K562 (cell line): ENCODE results near the gene CCDC136. TPM values are rescaled to one million over a fixed set of nuclear protein-coding genes. Genes with fewer than 3 reads are reported as not detected.

Experiments used
- ATAC-seq: fragments of 200-7000 bp; cut with Tn5 transposase; 3 replicates; pipeline ENCODE4 v1.9.1; 2020; ENCODE audit warnings: moderate library complexity
- BruUV-seq: library from RNA; stranded (reverse); fragments of 400-500 nt; replicated peaks from 2 replicates; lab custom pipeline; 2021; lab: Mats Ljungman, UMichigan
- CTCF ChIA-PET: fragments of 300-600 bp; formaldehyde crosslinking; extraction: SDS; loops from one replicate; lab custom pipeline; 2021; ENCODE audit warnings: low intra/inter-chr PET ratio; lab: Yijun Ruan, JAX
- POLR2A ChIA-PET: fragments of 300-600, 350-650 bp; sonication (Branson Sonifier 250); formaldehyde crosslinking; extraction: SDS; loops from one replicate; lab custom pipeline; 2021; ENCODE audit warnings: antibody characterized with exemption, inconsistent platforms; lab: Yijun Ruan, JAX
- DNase-seq, 4 experiments: peaks; one replicate each; pipeline versions ENCODE4 v3.0.0 to v3.0.0-alpha.2; 2011 to 2018; ENCODE audit warnings: low spot score in 3 of 4, mixed read lengths in 3 of 4; ENCODE audit errors: extremely low read depth in 1 of 4
- FAIRE-seq: peaks from 2 replicates; lab custom pipeline; 2011; peaks lifted over from hg19 to GRCh38; lab: Jason Lieb, UNC
- H2AFZ ChIP-seq: 2 replicates; pipeline ENCODE4 v1.6.0; 2011; ENCODE audit warnings: low read depth, low read length, control low read depth, inconsistent platforms
- H3K27ac ChIP-seq: fragments of 200-600 bp; 3 replicates; pipeline ENCODE4 v1.8.0; 2011; ENCODE audit warnings: low read depth, mild to moderate bottlenecking, control low read depth, inconsistent platforms, low read length, moderate library complexity, mixed read lengths; ENCODE audit errors: extremely low read depth
- H3K27me3 ChIP-seq, 2 experiments: fragments of 300-600 bp in 1 of 2; 2 replicates in 1 of 2; 3 replicates in 1 of 2; pipeline versions ENCODE4 v1.6.0 to v1.8.0; 2011; ENCODE audit warnings: inconsistent platforms in 2 of 2, low read length in 2 of 2, mild to moderate bottlenecking in 1 of 2, mixed read lengths in 1 of 2, moderate library complexity in 1 of 2; ENCODE audit not compliant: control insufficient read depth in 2 of 2, insufficient read depth in 2 of 2
- H3K36me3 ChIP-seq: fragments of 300-600 bp; 3 replicates; pipeline ENCODE4 v1.8.0; 2011; ENCODE audit warnings: mild to moderate bottlenecking, low read length, inconsistent platforms; ENCODE audit not compliant: control insufficient read depth, insufficient read depth
- H3K4me1 ChIP-seq, 2 experiments: fragments of 200-600 bp in 1 of 2; replicated peaks in 1 of 2; 2 replicates in 1 of 2; 3 replicates in 1 of 2; pipeline versions ENCODE4 v1.5.1 to v1.8.0; 2011; ENCODE audit warnings: inconsistent platforms in 2 of 2, low read length in 2 of 2, mild to moderate bottlenecking in 1 of 2, mixed read lengths in 1 of 2, moderate library complexity in 1 of 2; ENCODE audit not compliant: control insufficient read depth in 2 of 2, insufficient read depth in 2 of 2
- H3K4me2 ChIP-seq: 2 replicates; pipeline ENCODE4 v1.6.1; 2011; ENCODE audit warnings: low read length, control low read depth, inconsistent platforms, mixed read lengths; ENCODE audit not compliant: insufficient read depth
- H3K4me3 ChIP-seq: fragments of 200-600 bp; sonication (generic), shearing (Covaris generic); 2 replicates; pipeline ENCODE4 v1.5.1; 2016; ENCODE audit warnings: control low read depth, inconsistent platforms
- H3K79me2 ChIP-seq: fragments of 200-600 bp; 3 replicates; pipeline ENCODE4 v1.8.0; 2011; ENCODE audit warnings: low read length, inconsistent platforms; ENCODE audit not compliant: control insufficient read depth, insufficient read depth
- H3K9ac ChIP-seq, 2 experiments: 2 replicates each; pipeline versions ENCODE4 v1.6.0 to v1.6.1; 2011; ENCODE audit warnings: low read depth in 2 of 2, low read length in 2 of 2, control low read depth in 1 of 2, inconsistent platforms in 1 of 2, mild to moderate bottlenecking in 1 of 2, mixed read lengths in 1 of 2; ENCODE audit not compliant: insufficient read depth in 1 of 2
- H3K9me1 ChIP-seq: one replicate; pipeline ENCODE4 v1.6.0; 2011; ENCODE audit warnings: inconsistent platforms, mild to moderate bottlenecking, low read length, moderate library complexity; ENCODE audit not compliant: control insufficient read depth, insufficient read depth
- H3K9me3 ChIP-seq: replicated peaks from 2 replicates; pipeline ENCODE4 v1.5.1; 2011; ENCODE audit warnings: low read depth, low read length, inconsistent platforms; ENCODE audit not compliant: control insufficient read depth, insufficient read depth
- H4K20me1 ChIP-seq: replicated peaks from 2 replicates; pipeline ENCODE4 v1.6.1; 2011; ENCODE audit warnings: low read length, inconsistent platforms, mixed read lengths; ENCODE audit not compliant: control insufficient read depth, insufficient read depth
- NR2C1 ChIP-seq, 2 experiments: fragments of 450-650 bp; IDR thresholded peaks; 2 replicates each; pipeline ENCODE4 v1.6.1; 2017; ENCODE audit warnings: mild to moderate bottlenecking in 2 of 2, antibody characterized with exemption in 1 of 2, inconsistent platforms in 1 of 2, missing compliant biosample characterization in 1 of 2, missing genetic modification characterization in 1 of 2
- WGBS: fragments of 100-300 bp; shearing (Covaris generic); methylation state at CpG from one replicate; pipeline ENCODE4 v1.1.6; 2016; ENCODE audit warnings: low coverage, mixed read lengths; ENCODE audit not compliant: insufficient coverage; ENCODE audit errors: missing lambda C conversion rate; 5-methylcytosine and 5-hydroxymethylcytosine counted together
- in situ Hi-C: fragments of 300-500 bp; cut with MboI; formaldehyde crosslinking; loops from 4 replicates; pipeline ENCODE4 v1.15.0; 2018; ENCODE audit warnings: inconsistent platforms, mixed read lengths
- intact Hi-C: fragments of 100-400 bp; cut with micrococcal nuclease; formaldehyde crosslinking; loops from 2 replicates; pipeline ENCODE4 v1.14.2; 2022
- polyA plus RNA-seq, 8 experiments: library from polyadenylated mRNA; depleted of rRNA in 4 of 8; stranded (reverse) in 5 of 8; unstranded in 3 of 8; fragments of >200 nt; fragmentation: Nextera tagmentation in 2 of 8; fragmentation: Illumina TruSeq in 1 of 8; extraction: Ambion mirVana in 2 of 8; extraction: Trizol in 1 of 8; gene quantifications; 2 replicates each; pipeline versions ENCODE4 v1.2.1 to v1.2.3, GENCODE V29; 2011 to 2014; ENCODE audit warnings: inconsistent platforms in 1 of 8, missing spikeins in 1 of 8
- small RNA-seq: library from RNA; depleted of rRNA; stranded (forward); fragments of <200 nt; gene quantifications from one replicate; pipeline ENCODE3, GENCODE V24; 2014
- total RNA-seq, 7 experiments: library from RNA; depleted of rRNA in 6 of 7; stranded (reverse); fragments of >200 nt in 6 of 7; fragmentation: Illumina TruSeq in 2 of 7; extraction: Trizol in 2 of 7; gene quantifications; 2 replicates each; pipeline versions ENCODE4 v1.2.1 to v1.2.3, GENCODE V29; 2011 to 2021; ENCODE audit warnings: low replicate concordance in 1 of 7

CCDC136 gene
- total and polyA plus RNA-seq, 9 of the 15 experiments (the other 6 are each of a cell fraction or from before 2014, with no cell fraction given), result 2.4 to 40.8 (median 26.5) TPM

GRCh38 chr7:128871050-128871449 is 79.3 kb downstream of the CCDC136 start:
- FAIRE-seq (no peak), ATAC-seq (no peak), DNase-seq (no peak)
- intact Hi-C loops (no loop called here), in situ Hi-C loops (no loop called here)
- Histone ChIP-seq H3K9me1 (no peaks in the 10 kb centered on the region), H3K36me3 (peaks cover 24% of the 10 kb centered on the region), H3K9me3 (no peaks in the 10 kb centered on the region), H3K4me2 (no peak overlapping the region), H3K27ac (no peak overlapping the region), H4K20me1 (no peaks in the 10 kb centered on the region; the same call in 1 of the 2 replicates), H3K79me2 (peaks cover 7% of the 10 kb centered on the region; the same call in 1 of the 3 replicates), H3K9ac (peak overlapping the region in 1 of 2 experiments; percentile 70; a peak in 2 of 4 replicates), H2AFZ (no peak overlapping the region), H3K4me3 (no peak overlapping the region), H3K4me1 (peaks cover 0 to 30% of the 10 kb centered on the region in 2 experiments; a peak in 3 of 5 replicates), H3K27me3 (no peaks in the 10 kb centered on the region)
- ChIA-PET CTCF (no interaction called here), POLR2A (interaction anchor here (0.6 kb wide), 1 partner anchor 26 kb away, joined by 3 read pairs; no protein-coding TSS in a partner anchor)
- BruUV-seq, result no TSS peak
- WGBS, result 60% methylated on average over 5 of the region's 5 CpGs
- no peak for TF ChIP-seq NR2C1 (IDR thresholded peaks at IDR 0.05)
- TF ChIP-seq NR2C1 (tag; IDR thresholded peaks at IDR 0.05), result no peak

Small RNAs within 50 kb of the gene (small RNA-seq; reads per million reads assigned to genes)
- not detected for gene RN7SL81P

Other genes starting within 250 kb of the CCDC136 start
- gene GARIN1A, start 119.7 kb upstream of the CCDC136 start, total RNA-seq (2014; rRNA removed), result not detected in 2 replicates
- gene GARIN1A, start 119.7 kb upstream of the CCDC136 start, total RNA-seq (2014; rRNA removed; fragmentation: Illumina TruSeq; extraction: Trizol), result 0.04 and 0.16 TPM in 2 replicates
- 0.04 and 0.07 TPM in 2 replicates for gene GARIN1A, start 119.7 kb upstream of the CCDC136 start, total RNA-seq (2015; rRNA removed; fragmentation: Illumina TruSeq; extraction: Trizol)
- 0.25 TPM in 1 of 2 replicates, not detected in the other for gene GARIN1A, start 119.7 kb upstream of the CCDC136 start, total RNA-seq (2021)
- gene GARIN1A, start 119.7 kb upstream of the CCDC136 start, polyA plus RNA-seq (2011; rRNA removed), result 0.04 TPM in 1 of 2 replicates, not detected in the other
- gene GARIN1A, start 119.7 kb upstream of the CCDC136 start, polyA plus RNA-seq (2014; fragmentation: Illumina TruSeq; extraction: Trizol), result not detected in 2 replicates
- under 1 TPM; 0.01 TPM for gene GARIN1A, start 119.7 kb upstream of the CCDC136 start, polyA plus RNA-seq (2014; fragmentation: Nextera tagmentation; extraction: Ambion mirVana)
- 0.41 TPM in 1 of 2 replicates, not detected in the other for gene GARIN1A, start 119.7 kb upstream of the CCDC136 start, polyA plus RNA-seq (2014; rRNA removed)
- 171 and 210 TPM in 2 replicates for gene CALU, start 52.6 kb upstream of the CCDC136 start, total RNA-seq (2014; rRNA removed)
- 261 and 289 TPM in 2 replicates for gene CALU, start 52.6 kb upstream of the CCDC136 start, total RNA-seq (2014; rRNA removed; fragmentation: Illumina TruSeq; extraction: Trizol)
- gene CALU, start 52.6 kb upstream of the CCDC136 start, total RNA-seq (2015; rRNA removed; fragmentation: Illumina TruSeq; extraction: Trizol), result 252 and 263 TPM in 2 replicates
- 166 and 170 TPM in 2 replicates for gene CALU, start 52.6 kb upstream of the CCDC136 start, total RNA-seq (2021)
- gene CALU, start 52.6 kb upstream of the CCDC136 start, polyA plus RNA-seq (2011; rRNA removed), result 167 and 193 TPM in 2 replicates
- gene CALU, start 52.6 kb upstream of the CCDC136 start, polyA plus RNA-seq (2014; fragmentation: Illumina TruSeq; extraction: Trizol), result 211 and 265 TPM in 2 replicates
- 100 to 1,000 TPM; 215 to 286 TPM for gene CALU, start 52.6 kb upstream of the CCDC136 start, polyA plus RNA-seq (2014; fragmentation: Nextera tagmentation; extraction: Ambion mirVana)
- gene CALU, start 52.6 kb upstream of the CCDC136 start, polyA plus RNA-seq (2014; rRNA removed), result 173 and 177 TPM in 2 replicates
- gene OPN1SW, start 16.2 kb upstream of the CCDC136 start, total RNA-seq (2014; rRNA removed), result not detected in 2 replicates
- not detected in 2 replicates for gene OPN1SW, start 16.2 kb upstream of the CCDC136 start, total RNA-seq (2014; rRNA removed; fragmentation: Illumina TruSeq; extraction: Trizol)
- gene OPN1SW, start 16.2 kb upstream of the CCDC136 start, total RNA-seq (2015; rRNA removed; fragmentation: Illumina TruSeq; extraction: Trizol), result not detected in 2 replicates
- gene OPN1SW, start 16.2 kb upstream of the CCDC136 start, total RNA-seq (2021), result not detected in 2 replicates
- gene OPN1SW, start 16.2 kb upstream of the CCDC136 start, polyA plus RNA-seq (2011; rRNA removed), result not detected in 2 replicates
- gene OPN1SW, start 16.2 kb upstream of the CCDC136 start, polyA plus RNA-seq (2014; fragmentation: Illumina TruSeq; extraction: Trizol), result not detected in 2 replicates
- gene OPN1SW, start 16.2 kb upstream of the CCDC136 start, polyA plus RNA-seq (2014; fragmentation: Nextera tagmentation; extraction: Ambion mirVana), result 1 to 10 TPM in 1 of 2 experiments, under 1 TPM in 1; 0.84 to 1.0 TPM
- gene OPN1SW, start 16.2 kb upstream of the CCDC136 start, polyA plus RNA-seq (2014; rRNA removed), result not detected in 2 replicates
- 60.7 and 94.5 TPM in 2 replicates for gene FLNC, start 38.4 kb downstream of the CCDC136 start, total RNA-seq (2014; rRNA removed)
- gene FLNC, start 38.4 kb downstream of the CCDC136 start, total RNA-seq (2014; rRNA removed; fragmentation: Illumina TruSeq; extraction: Trizol), result 11.4 and 18.2 TPM in 2 replicates
- gene FLNC, start 38.4 kb downstream of the CCDC136 start, total RNA-seq (2015; rRNA removed; fragmentation: Illumina TruSeq; extraction: Trizol), result 28.8 and 33.3 TPM in 2 replicates
- gene FLNC, start 38.4 kb downstream of the CCDC136 start, total RNA-seq (2021), result 148 and 155 TPM in 2 replicates
- 10.3 and 11.4 TPM in 2 replicates for gene FLNC, start 38.4 kb downstream of the CCDC136 start, polyA plus RNA-seq (2011; rRNA removed)
- 32.8 and 55.3 TPM in 2 replicates for gene FLNC, start 38.4 kb downstream of the CCDC136 start, polyA plus RNA-seq (2014; fragmentation: Illumina TruSeq; extraction: Trizol)
- gene FLNC, start 38.4 kb downstream of the CCDC136 start, polyA plus RNA-seq (2014; fragmentation: Nextera tagmentation; extraction: Ambion mirVana), result 1 to 10 TPM in 1 of 2 experiments, under 1 TPM in 1; 0.90 to 1.1 TPM
- gene FLNC, start 38.4 kb downstream of the CCDC136 start, polyA plus RNA-seq (2014; rRNA removed), result 29.0 and 34.7 TPM in 2 replicates
- 265 and 341 TPM in 2 replicates for gene ATP6V1F, start 70.9 kb downstream of the CCDC136 start, total RNA-seq (2014; rRNA removed)
- gene ATP6V1F, start 70.9 kb downstream of the CCDC136 start, total RNA-seq (2014; rRNA removed; fragmentation: Illumina TruSeq; extraction: Trizol), result 174 and 206 TPM in 2 replicates
- 332 and 336 TPM in 2 replicates for gene ATP6V1F, start 70.9 kb downstream of the CCDC136 start, total RNA-seq (2015; rRNA removed; fragmentation: Illumina TruSeq; extraction: Trizol)
- gene ATP6V1F, start 70.9 kb downstream of the CCDC136 start, total RNA-seq (2021), result 378 and 393 TPM in 2 replicates
- gene ATP6V1F, start 70.9 kb downstream of the CCDC136 start, polyA plus RNA-seq (2011; rRNA removed), result 507 and 542 TPM in 2 replicates
- gene ATP6V1F, start 70.9 kb downstream of the CCDC136 start, polyA plus RNA-seq (2014; fragmentation: Illumina TruSeq; extraction: Trizol), result 604 and 714 TPM in 2 replicates
- 1,000 to 10,000 TPM in 1 of 2 experiments, 100 to 1,000 TPM in 1; 733 to 1,123 TPM for gene ATP6V1F, start 70.9 kb downstream of the CCDC136 start, polyA plus RNA-seq (2014; fragmentation: Nextera tagmentation; extraction: Ambion mirVana)
- gene ATP6V1F, start 70.9 kb downstream of the CCDC136 start, polyA plus RNA-seq (2014; rRNA removed), result 568 and 645 TPM in 2 replicates
- gene KCP, start 118.7 kb downstream of the CCDC136 start, total RNA-seq (2014; rRNA removed), result 0.09 TPM in 1 of 2 replicates, not detected in the other
- not detected in 2 replicates for gene KCP, start 118.7 kb downstream of the CCDC136 start, total RNA-seq (2014; rRNA removed; fragmentation: Illumina TruSeq; extraction: Trizol)
- 0.15 TPM in 1 of 2 replicates, not detected in the other for gene KCP, start 118.7 kb downstream of the CCDC136 start, total RNA-seq (2015; rRNA removed; fragmentation: Illumina TruSeq; extraction: Trizol)
- gene KCP, start 118.7 kb downstream of the CCDC136 start, total RNA-seq (2021), result 0.16 TPM in 1 of 2 replicates, not detected in the other
- 0.07 and 0.09 TPM in 2 replicates for gene KCP, start 118.7 kb downstream of the CCDC136 start, polyA plus RNA-seq (2011; rRNA removed)
- not detected in 2 replicates for gene KCP, start 118.7 kb downstream of the CCDC136 start, polyA plus RNA-seq (2014; fragmentation: Illumina TruSeq; extraction: Trizol)
- under 1 TPM; 0.06 to 0.17 TPM for gene KCP, start 118.7 kb downstream of the CCDC136 start, polyA plus RNA-seq (2014; fragmentation: Nextera tagmentation; extraction: Ambion mirVana)
- gene KCP, start 118.7 kb downstream of the CCDC136 start, polyA plus RNA-seq (2014; rRNA removed), result 0.09 and 0.15 TPM in 2 replicates
- gene IRF5, start 146.0 kb downstream of the CCDC136 start, total RNA-seq (2014; rRNA removed), result not detected in 2 replicates
- gene IRF5, start 146.0 kb downstream of the CCDC136 start, total RNA-seq (2014; rRNA removed; fragmentation: Illumina TruSeq; extraction: Trizol), result not detected in 2 replicates
- gene IRF5, start 146.0 kb downstream of the CCDC136 start, total RNA-seq (2015; rRNA removed; fragmentation: Illumina TruSeq; extraction: Trizol), result not detected in 2 replicates
- 0.04 and 0.20 TPM in 2 replicates for gene IRF5, start 146.0 kb downstream of the CCDC136 start, total RNA-seq (2021)
- not detected in 2 replicates for gene IRF5, start 146.0 kb downstream of the CCDC136 start, polyA plus RNA-seq (2011; rRNA removed)
- not detected in 2 replicates for gene IRF5, start 146.0 kb downstream of the CCDC136 start, polyA plus RNA-seq (2014; fragmentation: Illumina TruSeq; extraction: Trizol)
- not detected for gene IRF5, start 146.0 kb downstream of the CCDC136 start, polyA plus RNA-seq (2014; fragmentation: Nextera tagmentation; extraction: Ambion mirVana)
- gene IRF5, start 146.0 kb downstream of the CCDC136 start, polyA plus RNA-seq (2014; rRNA removed), result not detected in 2 replicates